ENCODE measurements around the gene SACS. TPM values are rescaled to one million over a fixed set of nuclear protein-coding genes. Genes with fewer than 3 reads are reported as not detected.

The SACS gene
- total RNA-seq, 2 donors from 2014 or later: 7.8 to 24.1 TPM

GRCh38 chr13:23461544-23461943 is 28.0 kb upstream of the SACS start:
- no peaks in the 10 kb centered on the region for H3K27me3 ChIP-seq (replicated peaks; ENCODE audit: insufficient read depth)
- 88% methylated on average over 3 of the region's 3 CpGs for WGBS
- no peaks in the 10 kb centered on the region for H3K9me3 ChIP-seq
- H3K27ac ChIP-seq: no peak overlapping the region
- intact Hi-C loops (cut with DNase I): loop anchor here (10.0 kb wide), 1 partner anchor 243 kb away; no protein-coding TSS in a partner anchor
- no peak overlapping the region for H3K4me3 ChIP-seq
- no peaks in the 10 kb centered on the region for H3K36me3 ChIP-seq
- H3K4me1 ChIP-seq (replicated peaks): no peaks in the 10 kb centered on the region
- DNase-seq (ENCODE audit: low spot score): no peak
- TF ChIP-seq CTCF (IDR thresholded peaks at IDR 0.05): no peak
- no peak for TF ChIP-seq POLR2A (IDR thresholded peaks at IDR 0.05)

- no peak for TF ChIP-seq CTCF (IDR thresholded peaks at IDR 0.05)
- TF ChIP-seq POLR2A (IDR thresholded peaks at IDR 0.05): no peak
- TF ChIP-seq POLR2AphosphoS5 (IDR thresholded peaks at IDR 0.05): no peak
- H3K36me3 ChIP-seq: no peaks in the 10 kb centered on the region
- H3K27me3 ChIP-seq (replicated peaks; ENCODE audit: insufficient read depth): no peaks in the 10 kb centered on the region
- H3K4me1 ChIP-seq (replicated peaks): no peaks in the 10 kb centered on the region
- no peak for DNase-seq (ENCODE audit: low spot score)
- no peaks in the 10 kb centered on the region for H3K9me3 ChIP-seq
- H3K4me3 ChIP-seq: no peak overlapping the region
- no peak overlapping the region for H3K27ac ChIP-seq
- intact Hi-C loops (cut with DNase I): loop anchor here (10.0 kb wide), 1 partner anchor 244 kb away; no protein-coding TSS in a partner anchor
- 92% methylated on average over 5 of the region's 5 CpGs for WGBS
Observed at GRCh38 chr13:23460921-23461320, 27.4 kb upstream of the SACS start.

GRCh38 chr13:23460309-23460708 is 26.8 kb upstream of the SACS start:
- Histone ChIP-seq H3K27ac (no peak overlapping the region), H3K4me3 (no peak overlapping the region), H3K27me3 (replicated peaks; ENCODE audit: insufficient read depth) (no peaks in the 10 kb centered on the region), H3K9me3 (no peaks in the 10 kb centered on the region), H3K36me3 (no peaks in the 10 kb centered on the region), H3K4me1 (replicated peaks) (no peaks in the 10 kb centered on the region)
- DNase-seq (ENCODE audit: low spot score): no peak
- TF ChIP-seq CTCF (IDR thresholded peaks at IDR 0.05) (no peak), POLR2AphosphoS5 (IDR thresholded peaks at IDR 0.05) (no peak), POLR2A (IDR thresholded peaks at IDR 0.05) (no peak)
- intact Hi-C loops (cut with DNase I): loop anchor here (10.0 kb wide), 1 partner anchor 244 kb away; no protein-coding TSS in a partner anchor
- WGBS: 87% methylated on average over 1 of the region's 1 CpG

- Histone ChIP-seq H3K4me3 (no peak overlapping the region), H3K27ac (no peak overlapping the region), H3K4me1 (replicated peaks) (no peaks in the 10 kb centered on the region), H3K9me3 (no peaks in the 10 kb centered on the region), H3K36me3 (no peaks in the 10 kb centered on the region), H3K27me3 (replicated peaks; ENCODE audit: insufficient read depth) (no peaks in the 10 kb centered on the region)
- WGBS: 87% methylated on average over 4 of the region's 4 CpGs
- intact Hi-C loops (cut with DNase I): no loop called here
- TF ChIP-seq POLR2A (IDR thresholded peaks at IDR 0.05) (no peak), CTCF (IDR thresholded peaks at IDR 0.05) (no peak), POLR2AphosphoS5 (IDR thresholded peaks at IDR 0.05) (no peak)
- no peak for DNase-seq (ENCODE audit: low spot score)
Observed at GRCh38 chr13:23458989-23459388, 25.5 kb upstream of the SACS start.

- H3K9me3 ChIP-seq: no peaks in the 10 kb centered on the region
- no peak overlapping the region for H3K27ac ChIP-seq
- no peaks in the 10 kb centered on the region for H3K27me3 ChIP-seq (replicated peaks; ENCODE audit: insufficient read depth)
- no peaks in the 10 kb centered on the region for H3K36me3 ChIP-seq
- TF ChIP-seq POLR2A (IDR thresholded peaks at IDR 0.05): no peak
- TF ChIP-seq CTCF (IDR thresholded peaks at IDR 0.05): no peak
- no peak for TF ChIP-seq POLR2AphosphoS5 (IDR thresholded peaks at IDR 0.05)
- no peak for DNase-seq (ENCODE audit: low spot score)
- 95% methylated on average over 9 of the region's 9 CpGs for WGBS
- H3K4me1 ChIP-seq (replicated peaks): no peaks in the 10 kb centered on the region
- intact Hi-C loops (cut with DNase I): no loop called here
- no peak overlapping the region for H3K4me3 ChIP-seq
Observed at GRCh38 chr13:23456437-23457210, 23.1 kb upstream of the SACS start.

Measured in prostate gland (tissue), 2 donors.